Adipocyte (in vitro differentiated cells): ENCODE measurements around the gene PPP4R1.

Experiments
- DNase-seq: peaks from one replicate; pipeline ENCODE4 v3.0.0-alpha.2; 2015; ENCODE audit warnings: low read depth
- H3K27me3 ChIP-seq: replicated peaks from 2 replicates; pipeline ENCODE4 v1.7.0; 2013; ENCODE audit warnings: mild to moderate bottlenecking, low read length, moderate library complexity; ENCODE audit not compliant: control insufficient read depth, insufficient read depth
- H3K36me3 ChIP-seq: 2 replicates; pipeline ENCODE4 v1.7.0; 2013; ENCODE audit warnings: low read length, mild to moderate bottlenecking, moderate library complexity; ENCODE audit not compliant: control insufficient read depth, insufficient read depth, severe bottlenecking
- H3K4me1 ChIP-seq: 2 replicates; pipeline ENCODE4 v1.7.0; 2013; ENCODE audit warnings: mild to moderate bottlenecking, low read length, moderate library complexity; ENCODE audit not compliant: control insufficient read depth, insufficient read depth
- H3K4me3 ChIP-seq: 2 replicates; pipeline ENCODE4 v1.7.0; 2013; ENCODE audit warnings: mild to moderate bottlenecking, low read length, moderate library complexity
- H3K9ac ChIP-seq: 2 replicates; pipeline ENCODE4 v1.7.0; 2013; ENCODE audit warnings: mild to moderate bottlenecking, low read length, moderate library complexity
- H3K9me3 ChIP-seq: 2 replicates; pipeline ENCODE4 v1.7.0; 2013; ENCODE audit warnings: mild to moderate bottlenecking, low read length, moderate library complexity; ENCODE audit not compliant: control insufficient read depth

The PPP4R1 gene

GRCh38 chr18:9614401-9615279, at the start of gene PPP4R1:
TSS of gene PPP4R1 (minus strand) at chr18:9614559. CDS start at chr18:9614484, 75 bp downstream.
- Histone ChIP-seq H3K36me3 (peaks cover 11% of the 10 kb centered on the region), H3K4me3 (peak within 1 kb of the TSS; percentile 96), H3K9ac (peak within 1 kb of the TSS; percentile 94), H3K9me3 (no peaks in the 10 kb centered on the region), H3K4me1 (peaks cover 33% of the 10 kb centered on the region), H3K27me3 (no peaks in the 10 kb centered on the region)
- peak; percentile 89 for DNase-seq

GRCh38 chr18:9663377-9663776, 49.0 kb upstream of the PPP4R1 start:
- Histone ChIP-seq H3K9me3 (no peaks in the 10 kb centered on the region), H3K4me1 (no peaks in the 10 kb centered on the region), H3K36me3 (no peaks in the 10 kb centered on the region), H3K27me3 (no peaks in the 10 kb centered on the region), H3K9ac (no peak overlapping the region), H3K4me3 (no peak overlapping the region)
- DNase-seq, result no peak

GRCh38 chr18:9661564-9661963, 47.2 kb upstream of the PPP4R1 start:
- H3K9ac ChIP-seq, result no peak overlapping the region
- no peak overlapping the region for H3K4me3 ChIP-seq
- H3K9me3 ChIP-seq, result no peaks in the 10 kb centered on the region
- no peaks in the 10 kb centered on the region for H3K4me1 ChIP-seq
- DNase-seq, result no peak
- no peaks in the 10 kb centered on the region for H3K27me3 ChIP-seq
- no peaks in the 10 kb centered on the region for H3K36me3 ChIP-seq

GRCh38 chr18:9659499-9660375, 45.4 kb upstream of the PPP4R1 start:
- DNase-seq, result no peak
- Histone ChIP-seq H3K36me3 (no peaks in the 10 kb centered on the region), H3K27me3 (no peaks in the 10 kb centered on the region), H3K9ac (no peak overlapping the region), H3K9me3 (no peaks in the 10 kb centered on the region), H3K4me1 (no peaks in the 10 kb centered on the region), H3K4me3 (no peak overlapping the region)

- H3K9ac ChIP-seq, result no peak overlapping the region
- H3K27me3 ChIP-seq, result no peaks in the 10 kb centered on the region
- no peaks in the 10 kb centered on the region for H3K36me3 ChIP-seq
- H3K9me3 ChIP-seq, result no peaks in the 10 kb centered on the region
- no peak for DNase-seq
- H3K4me1 ChIP-seq, result no peaks in the 10 kb centered on the region
- no peak overlapping the region for H3K4me3 ChIP-seq
These were observed 43.8 kb upstream of the PPP4R1 start for GRCh38 chr18:9658087-9658641.

- no peaks in the 10 kb centered on the region for H3K4me1 ChIP-seq
- H3K4me3 ChIP-seq, result no peak overlapping the region
- H3K36me3 ChIP-seq, result no peaks in the 10 kb centered on the region
- no peaks in the 10 kb centered on the region for H3K9me3 ChIP-seq
- no peaks in the 10 kb centered on the region for H3K27me3 ChIP-seq
- no peak overlapping the region for H3K9ac ChIP-seq
- no peak for DNase-seq
These were observed 40.9 kb upstream of the PPP4R1 start for GRCh38 chr18:9655232-9655767.

- H3K9ac ChIP-seq, result no peak overlapping the region
- no peak overlapping the region for H3K4me3 ChIP-seq
- no peaks in the 10 kb centered on the region for H3K27me3 ChIP-seq
- no peaks in the 10 kb centered on the region for H3K4me1 ChIP-seq
- no peaks in the 10 kb centered on the region for H3K36me3 ChIP-seq
- no peaks in the 10 kb centered on the region for H3K9me3 ChIP-seq
- DNase-seq, result peak; percentile 41
These were observed 39.0 kb upstream of the PPP4R1 start for GRCh38 chr18:9653390-9653789.

- peak; percentile 17 for DNase-seq
- Histone ChIP-seq H3K27me3 (no peaks in the 10 kb centered on the region), H3K9me3 (no peaks in the 10 kb centered on the region), H3K4me1 (peaks cover under 1% of the 10 kb centered on the region), H3K9ac (no peak overlapping the region), H3K36me3 (no peaks in the 10 kb centered on the region), H3K4me3 (no peak overlapping the region)
These were observed 34.8 kb upstream of the PPP4R1 start for GRCh38 chr18:9649164-9649540.

GRCh38 chr18:9648431-9649163, 34.2 kb upstream of the PPP4R1 start:
- H3K9me3 ChIP-seq, result no peaks in the 10 kb centered on the region
- no peak overlapping the region for H3K4me3 ChIP-seq
- no peak for DNase-seq
- peaks cover 5% of the 10 kb centered on the region for H3K4me1 ChIP-seq
- no peaks in the 10 kb centered on the region for H3K27me3 ChIP-seq
- H3K9ac ChIP-seq, result no peak overlapping the region
- H3K36me3 ChIP-seq, result no peaks in the 10 kb centered on the region

GRCh38 chr18:9647496-9648323, 33.4 kb upstream of the PPP4R1 start:
- peaks cover 14% of the 10 kb centered on the region for H3K4me1 ChIP-seq
- no peaks in the 10 kb centered on the region for H3K27me3 ChIP-seq
- H3K4me3 ChIP-seq, result no peak overlapping the region
- no peak overlapping the region for H3K9ac ChIP-seq
- no peaks in the 10 kb centered on the region for H3K9me3 ChIP-seq
- no peak for DNase-seq
- H3K36me3 ChIP-seq, result no peaks in the 10 kb centered on the region
